GM18951 (cell line): ENCODE measurements around the gene SLC13A1.

ENCODE experiments used
- POLR2A ChIP-seq: IDR thresholded peaks from 4 replicates; pipeline ENCODE4 v1.6.1; 2011; ENCODE audit warnings: mild to moderate bottlenecking; ENCODE audit not compliant: insufficient read length, insufficient read depth; ENCODE audit errors: extremely low read depth
- in situ Hi-C: fragments of 300-500 bp; cut with MboI; formaldehyde crosslinking; loops from one replicate; pipeline ENCODE4 v1.12.0; 2022; ENCODE audit warnings: low sequenced_read_pairs, mixed read lengths, inconsistent platforms; ENCODE audit not compliant: unreplicated experiment

SLC13A1 gene

DNA sequence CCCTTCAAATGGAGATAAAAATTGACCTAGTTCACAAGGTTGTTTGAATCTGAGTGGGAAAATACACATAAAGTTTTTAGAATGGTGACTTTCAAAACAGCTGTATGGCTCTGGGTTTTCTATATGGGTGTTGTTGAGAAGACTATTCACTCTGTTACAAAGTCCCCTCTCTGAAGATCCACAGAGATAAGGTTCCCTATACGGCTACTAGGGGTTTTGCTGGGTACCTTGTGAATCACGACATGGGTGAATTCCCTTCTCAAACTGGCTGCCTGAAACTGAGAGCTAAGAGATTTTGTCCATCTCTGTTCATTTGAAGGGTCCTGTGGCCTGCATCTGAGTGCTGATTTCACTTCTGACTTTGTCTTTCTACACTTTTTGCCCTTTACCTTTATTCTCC is 11.8 kb upstream of the SLC13A1 start:
- in situ Hi-C loops: no loop called here
- no peak for TF ChIP-seq POLR2A

DNA sequence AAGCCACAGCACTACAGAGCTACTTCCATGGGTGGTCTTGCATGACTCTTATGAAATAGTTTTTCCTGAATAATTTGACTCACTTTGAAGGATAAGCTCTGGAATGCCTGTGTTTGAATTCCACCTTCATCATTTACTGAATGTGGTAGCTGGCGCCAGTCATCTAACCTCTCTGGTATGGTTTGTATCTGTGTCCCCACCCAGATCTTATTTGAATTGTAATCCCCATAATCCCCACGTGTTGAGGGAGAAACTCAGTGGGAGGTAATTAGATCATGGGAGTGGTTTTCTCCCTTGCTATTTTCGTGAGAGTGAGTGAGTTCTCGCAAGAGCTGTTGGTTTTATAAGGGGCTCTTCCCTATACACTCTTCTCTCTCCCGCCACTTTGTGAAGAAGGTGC is 11.2 kb upstream of the SLC13A1 start:
- in situ Hi-C loops: no loop called here
- TF ChIP-seq POLR2A: no peak

DNA sequence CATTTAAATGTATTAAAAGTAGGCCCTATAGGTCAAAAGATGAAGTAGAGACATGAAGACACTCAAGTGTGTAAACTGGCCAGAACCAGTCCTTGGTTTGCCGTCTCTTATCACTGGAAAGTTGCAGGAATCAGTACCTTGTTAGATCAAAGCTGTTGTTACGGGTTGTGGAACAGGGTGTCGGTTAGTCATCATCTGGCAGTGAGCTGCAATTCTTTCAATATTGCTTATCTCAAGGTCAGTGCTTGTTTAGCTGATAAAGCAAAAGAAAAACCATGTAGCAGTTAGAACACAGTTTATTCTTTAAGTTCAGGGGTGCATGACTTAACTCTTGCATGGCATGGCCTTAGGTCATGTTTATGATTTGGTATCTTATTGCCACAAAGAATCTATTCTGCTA is 10.0 kb upstream of the SLC13A1 start:
- in situ Hi-C loops: no loop called here
- no peak for TF ChIP-seq POLR2A

DNA sequence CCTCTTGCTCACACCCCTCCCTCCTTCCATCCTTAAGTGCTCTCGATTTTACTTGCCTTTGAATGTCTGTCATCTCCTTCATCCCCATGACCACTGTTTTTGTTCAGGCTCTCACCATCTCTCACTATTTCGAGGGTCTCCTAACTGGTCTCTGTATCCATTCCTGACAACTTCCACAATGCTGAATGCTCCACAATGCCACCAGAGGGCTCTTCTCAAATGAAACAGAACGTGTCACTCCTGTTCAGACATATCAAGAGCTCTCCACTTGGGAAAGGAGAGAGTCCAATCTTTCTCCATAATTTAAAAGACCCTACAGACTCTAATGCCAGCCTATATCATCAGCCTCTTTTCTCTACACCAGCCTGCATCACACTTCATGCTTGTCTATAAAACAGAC is 9.0 kb upstream of the SLC13A1 start:
- TF ChIP-seq POLR2A: no peak
- in situ Hi-C loops: no loop called here

DNA sequence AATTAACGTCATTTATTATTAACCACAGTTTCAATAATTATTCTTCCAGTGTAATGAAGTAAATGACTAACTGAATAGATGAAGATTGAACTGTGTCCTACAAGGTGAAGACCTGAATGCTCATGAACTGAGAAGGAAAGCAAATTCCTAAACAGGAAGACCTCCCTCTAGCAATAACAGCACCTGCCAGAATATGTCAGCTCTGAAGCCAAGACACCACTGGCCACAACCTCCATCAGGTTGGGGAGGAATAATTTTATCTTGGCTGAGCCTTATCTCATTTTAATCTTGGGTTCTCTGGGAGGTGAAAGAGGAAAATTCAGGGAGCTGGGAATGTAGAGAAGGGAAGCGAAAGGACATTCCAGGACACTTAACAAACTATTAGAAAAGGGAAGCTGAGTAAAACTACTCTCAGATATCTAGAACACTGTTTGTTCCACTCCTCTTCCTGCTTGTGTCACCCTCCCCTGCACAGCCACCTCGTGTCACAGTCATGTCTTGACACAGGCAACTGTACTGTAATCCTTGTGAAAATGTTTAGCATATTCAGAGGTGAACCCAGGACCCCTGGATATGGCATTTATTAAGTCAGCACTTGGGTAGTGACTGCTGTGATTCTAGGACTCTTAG is 4.6 kb upstream of the SLC13A1 start:
- in situ Hi-C loops: no loop called here
- no peak for TF ChIP-seq POLR2A

DNA sequence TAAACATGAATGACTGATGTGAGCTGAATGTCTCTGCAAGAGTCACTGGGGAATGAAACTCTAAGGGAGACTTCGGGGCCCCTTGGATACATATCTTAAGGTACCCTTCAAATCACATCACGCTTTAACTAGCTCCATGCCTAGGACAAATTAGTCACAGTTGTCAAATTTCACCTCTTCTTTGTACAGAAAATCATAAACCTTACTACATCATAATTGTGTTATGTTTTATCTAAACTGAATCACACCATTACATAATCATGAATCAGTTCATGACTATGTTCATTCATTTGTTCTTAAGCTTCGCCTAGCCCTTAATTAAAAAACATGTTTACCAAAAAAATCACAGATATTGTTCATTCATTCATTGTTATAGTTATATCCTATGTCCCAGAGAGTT is 2.1 kb upstream of the SLC13A1 start:
- no peak for TF ChIP-seq POLR2A
- in situ Hi-C loops: no loop called here

DNA sequence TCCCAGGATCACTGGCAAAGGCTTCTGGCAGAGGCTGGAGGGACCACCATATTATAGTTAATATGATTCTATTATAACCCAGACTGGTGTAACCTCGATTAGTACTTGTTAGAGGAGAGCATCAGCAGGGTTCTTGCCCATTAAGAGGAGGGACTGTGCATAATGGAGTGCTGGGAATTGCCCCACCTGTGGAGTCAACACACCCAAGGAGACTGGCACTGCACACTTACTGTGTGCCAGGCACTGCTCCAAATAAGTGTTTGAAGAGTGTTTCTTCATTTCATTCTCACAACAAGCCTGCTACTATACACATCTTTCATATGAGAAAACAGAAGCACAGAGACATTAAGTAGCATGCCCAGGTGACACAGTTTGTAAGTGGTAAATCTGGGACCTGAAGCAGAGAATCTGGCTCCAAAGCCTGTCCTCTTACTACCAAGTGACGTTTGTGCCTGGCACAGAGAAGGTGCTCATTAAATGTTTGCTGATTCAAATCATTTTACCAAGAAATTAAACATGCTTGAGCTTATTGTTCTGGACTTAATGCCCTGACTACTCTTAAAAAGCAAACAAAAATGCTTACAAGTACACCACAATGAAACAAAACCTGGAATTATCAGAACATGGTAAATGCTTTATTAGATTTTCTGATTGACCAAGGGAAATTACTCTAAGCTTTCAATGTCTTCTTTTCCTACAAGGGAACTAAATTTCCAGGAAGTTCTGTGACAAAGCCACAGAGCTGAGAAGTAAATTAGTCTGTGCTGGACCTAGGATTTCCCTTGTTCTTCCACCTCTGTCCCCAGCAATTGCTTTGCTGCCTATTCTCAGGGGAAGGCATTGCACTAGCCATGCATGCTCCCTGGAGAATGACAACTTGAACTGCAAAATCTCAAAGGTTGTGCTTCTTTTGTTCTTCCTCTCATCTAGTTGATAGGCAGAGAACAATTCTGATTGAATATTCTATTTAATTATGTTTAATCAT is 809 bp downstream of the SLC13A1 start:
- no peak for TF ChIP-seq POLR2A
- in situ Hi-C loops: no loop called here

DNA sequence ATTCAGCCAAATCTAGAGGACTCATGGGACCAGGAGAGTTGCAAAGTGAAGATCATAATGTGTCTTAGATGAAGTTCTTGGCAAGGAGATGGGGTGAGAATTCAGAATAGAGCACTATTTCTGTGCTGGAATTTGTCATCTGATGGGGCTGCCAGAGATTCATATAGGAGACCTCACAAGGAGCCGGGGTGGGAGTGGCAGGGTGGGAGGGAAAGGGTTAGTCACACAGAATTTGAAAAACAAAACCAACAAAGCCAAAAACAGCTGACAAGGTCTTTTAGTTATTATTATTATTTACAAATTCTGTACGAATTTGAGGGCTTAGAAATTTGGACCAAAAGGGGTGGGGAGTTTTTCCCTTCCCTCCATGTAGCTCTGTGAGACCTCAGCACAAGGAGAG is 1.7 kb downstream of the SLC13A1 start:
- in situ Hi-C loops: no loop called here

DNA sequence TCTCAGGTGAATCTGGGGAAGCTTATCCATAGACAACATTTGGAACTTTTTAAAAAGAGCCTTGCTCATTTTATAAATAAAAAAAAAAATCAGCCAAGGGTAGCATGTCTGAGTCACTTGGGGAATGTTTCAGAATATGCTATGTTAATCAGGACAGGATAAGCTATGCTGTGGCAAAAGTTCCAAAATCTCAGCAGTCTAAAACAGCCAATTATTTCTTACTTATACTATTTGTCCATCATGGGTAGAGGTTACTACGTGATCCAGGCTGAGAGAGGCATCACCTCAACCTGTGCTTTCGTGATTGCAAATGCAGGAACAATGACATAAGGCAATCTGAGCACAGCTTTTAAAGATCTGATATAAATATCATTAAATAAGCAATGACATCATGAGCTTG is 6.5 kb downstream of the SLC13A1 start:
- no peak for TF ChIP-seq POLR2A
- in situ Hi-C loops: no loop called here

More for the DNA sequence above, 1.7 kb downstream of the SLC13A1 start:
- no peak for TF ChIP-seq POLR2A

DNA sequence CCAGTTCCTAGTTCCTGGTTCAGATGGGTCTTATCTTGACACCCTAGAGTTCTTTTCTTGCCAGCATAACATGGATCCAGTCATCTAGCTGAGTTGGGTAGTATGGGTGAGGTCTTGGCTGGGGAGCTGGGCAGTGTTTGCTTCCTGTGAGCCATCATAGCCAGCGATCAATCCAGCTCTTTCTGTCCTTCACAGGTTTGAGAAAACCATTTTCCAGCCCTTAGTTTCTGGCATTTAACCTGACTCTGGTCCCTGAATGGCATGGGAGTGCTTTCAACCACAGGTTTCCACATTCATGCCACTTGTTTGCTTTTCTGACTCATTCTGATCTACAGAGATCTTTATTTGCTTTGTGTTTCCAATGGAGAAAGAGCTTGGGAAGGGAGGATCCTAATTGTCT is 8.6 kb downstream of the SLC13A1 start:
- no peak for TF ChIP-seq POLR2A
- in situ Hi-C loops: no loop called here

DNA sequence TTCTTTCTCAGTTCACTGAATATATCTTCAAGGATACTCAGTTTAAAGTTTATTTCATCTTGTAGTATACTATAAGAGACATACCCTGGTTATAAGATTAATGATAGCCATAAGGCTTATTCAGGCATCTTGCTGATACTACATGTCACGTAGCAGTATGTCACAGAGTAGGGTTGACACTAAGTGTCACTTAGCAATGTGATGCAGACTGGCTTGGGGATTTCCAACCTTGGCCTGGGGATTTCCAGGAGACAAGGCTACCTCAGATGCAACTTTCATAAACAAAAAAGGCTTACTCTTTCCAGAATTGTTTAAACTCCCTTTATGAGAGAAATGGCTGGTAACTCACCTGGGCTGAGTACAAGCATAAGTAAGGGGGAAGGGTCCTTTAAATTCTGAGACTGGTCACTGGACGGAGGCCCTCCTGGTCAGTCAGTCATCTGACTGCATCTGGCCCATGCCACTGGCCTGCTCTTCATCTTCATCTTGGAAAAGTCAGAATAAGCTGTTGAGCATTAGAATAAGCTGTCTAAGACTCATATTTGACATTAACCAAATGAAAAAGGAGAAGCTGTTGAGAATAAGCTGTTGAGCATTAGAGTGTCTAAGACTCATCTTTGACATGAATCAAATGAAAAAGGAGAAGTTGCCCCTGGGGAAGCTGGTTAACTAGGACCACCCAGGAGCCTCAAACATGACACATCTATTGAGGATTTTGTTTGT is 9.5 kb downstream of the SLC13A1 start:
- no peak for TF ChIP-seq POLR2A
- in situ Hi-C loops: no loop called here

DNA sequence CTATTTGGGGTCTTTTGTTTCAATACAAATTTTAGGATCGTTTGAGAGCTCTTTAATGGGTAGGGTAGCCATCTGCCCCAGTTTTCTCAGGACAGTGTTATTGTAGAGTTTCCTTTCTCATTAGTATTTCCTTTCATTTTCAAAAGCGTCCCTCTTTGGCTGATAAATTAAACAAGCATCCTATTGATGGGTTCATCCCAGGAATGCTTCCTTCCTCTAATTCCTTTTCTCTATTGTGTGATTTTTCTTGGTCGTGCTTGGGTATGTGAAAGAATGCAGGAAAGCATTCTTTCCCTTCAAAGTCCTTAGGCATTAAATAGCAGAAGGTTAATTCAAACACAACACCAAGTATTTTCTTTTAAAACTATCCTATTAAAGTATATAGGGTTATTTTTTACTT is 14.0 kb downstream of the SLC13A1 start:
- TF ChIP-seq POLR2A: no peak
- in situ Hi-C loops: no loop called here

DNA sequence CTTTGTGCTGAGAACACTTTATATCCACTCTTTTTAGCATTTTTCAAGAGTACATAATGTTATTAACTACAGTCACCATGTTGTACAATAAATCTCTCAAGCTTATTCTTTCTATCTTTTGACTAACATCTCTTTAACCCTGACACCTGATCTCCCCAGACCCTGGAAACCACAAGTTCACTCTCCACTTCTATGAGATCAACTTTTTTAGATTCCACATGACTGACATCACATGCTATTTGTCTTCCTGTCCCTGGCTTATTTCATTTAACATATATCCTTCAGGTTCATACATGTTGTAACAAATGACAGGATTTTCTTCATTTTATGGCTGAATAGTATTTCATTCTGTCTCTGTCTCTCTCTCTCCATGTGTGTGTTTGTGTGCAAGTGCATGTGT is 15.5 kb downstream of the SLC13A1 start:
- in situ Hi-C loops: no loop called here
- TF ChIP-seq POLR2A: no peak
